ENCODE data around the gene MGAT4B. TPM values are rescaled to one million over a fixed set of nuclear protein-coding genes. Genes with fewer than 3 reads are reported as not detected.

MGAT4B gene
- total RNA-seq, 1 donor from 2014 or later = 354 TPM

GRCh38 chr5:179749857-179750508, 56.7 kb downstream of the MGAT4B start:
- DNase-seq (ENCODE audit: extremely low read depth, low read depth, low spot score) = no peak

- no peak for DNase-seq (ENCODE audit: extremely low read depth, low read depth, low spot score)
Measured at GRCh38 chr5:179747811-179748210, 58.9 kb downstream of the MGAT4B start.

Other genes starting within 250 kb of the MGAT4B start
- 215 and 341 TPM in 2 replicates for gene HNRNPH1, start 183.2 kb downstream of the MGAT4B start, total RNA-seq
- 3.0 TPM in 1 of 2 replicates, not detected in the other for gene CBY3, start 125.8 kb downstream of the MGAT4B start, total RNA-seq
- gene CANX, start 107.9 kb downstream of the MGAT4B start, total RNA-seq = 446 and 509 TPM in 2 replicates
- 21.7 and 25.1 TPM in 2 replicates for gene MAML1, start 74.0 kb downstream of the MGAT4B start, total RNA-seq
- not detected in 2 replicates for gene LTC4S, start 12.9 kb downstream of the MGAT4B start, total RNA-seq
- 632 and 783 TPM in 2 replicates for gene SQSTM1, start 14.0 kb upstream of the MGAT4B start, total RNA-seq
- 17.8 and 26.3 TPM in 2 replicates for gene MRNIP, start 52.0 kb upstream of the MGAT4B start, total RNA-seq
- 94.2 and 131 TPM in 2 replicates for gene TBC1D9B, start 101.0 kb upstream of the MGAT4B start, total RNA-seq